Hepatic stellate cell (primary cell): Measurements from ENCODE around the gene TTC13.

Source experiments
- DNase-seq: peaks from one replicate; pipeline ENCODE4 v3.0.0; 2011; ENCODE audit warnings: low spot score

TTC13 gene

DNA sequence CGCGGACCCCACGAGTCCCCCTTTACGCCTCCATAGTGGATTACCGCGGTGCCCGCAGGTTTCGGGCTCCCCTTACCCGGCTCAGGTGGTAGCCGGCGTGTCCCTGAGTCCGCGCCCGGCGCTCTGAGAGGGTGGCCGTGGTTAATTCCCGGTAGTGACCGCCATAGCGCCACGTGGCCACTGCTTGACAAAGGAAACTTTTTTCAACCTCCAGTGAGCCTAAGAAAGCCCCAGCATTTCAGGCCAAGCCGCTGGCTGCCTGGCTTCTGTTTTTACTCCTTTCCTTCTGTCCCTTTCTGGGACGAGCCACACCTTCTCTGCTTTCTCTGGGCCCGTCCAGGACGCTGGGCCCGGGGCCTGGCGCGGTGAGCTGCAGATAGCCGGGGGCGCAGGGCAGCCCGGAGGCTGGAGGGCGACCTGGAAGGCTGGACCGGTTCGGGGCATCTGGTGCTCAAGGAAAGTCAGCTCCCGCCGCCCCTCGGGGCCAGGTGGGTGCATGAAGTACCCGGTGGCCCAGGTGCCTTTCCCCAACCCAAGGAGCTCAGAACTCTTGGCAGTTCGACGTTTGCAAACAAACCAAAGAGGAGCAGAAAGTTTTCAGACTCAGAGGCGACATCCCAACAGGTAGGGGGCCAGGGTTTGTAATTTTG is 109.8 kb downstream of the TTC13 start:
- DNase-seq, result no peak

DNA sequence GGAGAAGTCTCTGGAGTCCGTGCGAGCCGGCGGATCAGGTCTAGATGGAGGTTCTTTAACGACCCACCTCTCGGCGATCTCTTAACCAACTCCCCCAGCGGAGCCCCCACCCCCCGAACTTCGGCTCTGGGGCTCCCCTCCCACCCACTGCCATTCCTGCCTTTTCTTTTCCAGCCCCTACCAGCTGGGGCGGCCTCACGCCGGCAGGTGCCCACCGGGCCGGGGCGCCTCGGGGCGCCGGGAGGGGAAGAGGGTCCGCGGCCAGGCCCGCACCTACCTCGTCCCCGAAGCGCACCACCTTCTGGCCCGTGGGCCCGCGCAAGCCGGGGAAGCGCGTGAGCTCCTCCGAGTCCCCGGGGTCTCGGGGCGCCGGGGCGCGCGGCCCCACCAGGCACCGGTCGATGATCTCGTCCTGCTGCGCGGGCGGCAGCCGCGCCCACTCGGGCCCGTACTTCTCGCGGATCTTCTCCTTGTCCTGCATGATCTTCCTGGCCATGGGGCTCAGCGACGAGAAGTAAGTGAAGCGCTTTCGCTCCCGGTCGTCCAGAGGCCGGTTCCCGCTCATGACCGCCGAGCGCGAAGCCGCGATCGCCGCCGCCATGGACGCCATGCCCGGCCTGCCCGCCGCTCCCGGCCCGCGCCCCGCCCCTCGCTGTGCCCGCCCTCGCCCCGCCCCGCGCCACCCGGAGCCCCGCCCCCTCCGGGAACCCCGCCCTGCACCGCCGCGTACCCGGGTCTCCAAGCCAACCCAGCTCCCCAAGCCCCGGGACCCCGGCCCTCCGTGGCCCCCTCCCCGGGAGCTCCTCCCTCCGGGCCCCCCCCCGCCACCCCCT is 110.5 kb downstream of the TTC13 start, which contains the start of gene C1orf198:
Gene C1orf198, minus strand, starts transcription at position 619 of the 833 bp plus-strand sequence. Its CDS starts 9 bp downstream, at position 610.
- DNase-seq, result peak; percentile 75

DNA sequence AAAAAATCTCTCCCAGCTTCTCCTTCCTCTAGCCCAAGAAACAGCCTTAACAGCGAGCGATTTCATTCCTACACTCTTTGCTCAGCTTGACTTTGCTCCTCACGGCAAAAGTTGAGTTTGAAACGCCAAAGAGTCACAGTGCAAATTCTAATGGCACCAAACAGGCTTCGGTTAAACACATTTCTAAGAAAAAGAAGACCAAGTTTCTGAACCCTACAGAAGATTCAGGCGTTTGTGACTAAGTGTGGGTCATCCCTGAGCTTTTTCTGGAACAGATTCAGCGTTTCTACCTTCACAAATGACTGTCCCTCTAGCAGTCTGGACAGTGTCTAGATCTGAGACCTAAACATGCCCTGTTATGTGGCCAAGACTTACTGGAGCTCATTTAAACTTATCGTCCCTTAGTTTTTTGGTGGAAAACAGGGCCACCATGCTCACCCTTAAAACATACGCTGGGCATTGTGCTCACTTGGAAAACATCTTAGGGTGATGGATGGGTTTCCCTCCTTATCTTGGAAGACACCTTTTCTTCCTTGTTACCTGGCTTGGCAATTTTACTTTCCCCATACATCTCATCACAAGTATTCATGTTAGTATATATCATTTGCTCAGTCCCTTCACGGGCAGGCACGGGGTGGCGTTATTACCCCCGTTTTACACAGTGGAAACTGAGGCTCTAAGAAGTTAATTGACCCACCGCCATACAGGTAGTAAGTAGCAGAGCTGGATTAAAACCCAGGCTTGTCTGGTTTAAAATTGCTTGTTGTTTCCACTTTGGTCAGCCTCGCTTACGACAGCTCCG is 111.4 kb downstream of the TTC13 start:
- no peak for DNase-seq

DNA sequence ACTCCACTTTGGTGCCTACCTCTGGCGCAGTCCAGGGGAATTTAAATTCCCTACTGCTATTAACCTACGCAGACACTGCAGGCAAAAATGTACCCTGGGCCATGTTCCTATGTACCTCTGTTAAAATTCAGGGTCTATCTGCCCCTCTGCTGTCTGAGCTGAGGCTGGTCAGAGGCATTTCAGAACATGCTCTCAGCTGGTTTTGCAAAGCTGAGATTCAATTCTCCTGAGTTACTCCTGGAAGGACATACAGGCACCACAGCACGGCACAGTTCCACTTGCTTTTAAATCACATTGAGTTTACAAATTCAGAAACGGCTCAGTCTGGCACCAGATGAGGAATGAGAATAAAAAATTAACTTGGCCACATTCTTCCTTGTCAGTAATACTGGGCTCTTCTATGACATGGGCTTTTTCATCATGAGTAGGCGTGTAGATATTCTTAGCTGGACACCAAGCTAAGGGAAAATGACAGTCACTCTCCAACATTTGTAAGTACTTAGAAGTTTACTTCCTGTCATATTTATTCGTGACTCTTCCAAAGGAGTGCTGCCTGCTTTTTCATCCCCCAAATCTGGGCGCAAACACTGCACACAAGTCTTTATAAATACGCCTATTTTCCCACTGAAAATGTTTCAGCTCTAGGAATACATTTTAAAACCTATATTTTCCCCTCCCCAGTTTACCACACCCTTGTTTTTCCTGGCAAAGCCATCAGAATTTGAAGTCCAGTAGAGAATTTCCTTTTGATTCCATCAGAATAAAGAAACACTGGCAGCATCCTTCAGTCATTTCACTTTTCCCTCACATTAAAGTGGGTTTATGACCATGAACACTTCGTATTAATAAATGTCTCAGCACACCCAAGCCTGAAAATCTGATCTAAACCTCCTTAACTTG is 112.2 kb downstream of the TTC13 start:
- DNase-seq, result no peak

DNA sequence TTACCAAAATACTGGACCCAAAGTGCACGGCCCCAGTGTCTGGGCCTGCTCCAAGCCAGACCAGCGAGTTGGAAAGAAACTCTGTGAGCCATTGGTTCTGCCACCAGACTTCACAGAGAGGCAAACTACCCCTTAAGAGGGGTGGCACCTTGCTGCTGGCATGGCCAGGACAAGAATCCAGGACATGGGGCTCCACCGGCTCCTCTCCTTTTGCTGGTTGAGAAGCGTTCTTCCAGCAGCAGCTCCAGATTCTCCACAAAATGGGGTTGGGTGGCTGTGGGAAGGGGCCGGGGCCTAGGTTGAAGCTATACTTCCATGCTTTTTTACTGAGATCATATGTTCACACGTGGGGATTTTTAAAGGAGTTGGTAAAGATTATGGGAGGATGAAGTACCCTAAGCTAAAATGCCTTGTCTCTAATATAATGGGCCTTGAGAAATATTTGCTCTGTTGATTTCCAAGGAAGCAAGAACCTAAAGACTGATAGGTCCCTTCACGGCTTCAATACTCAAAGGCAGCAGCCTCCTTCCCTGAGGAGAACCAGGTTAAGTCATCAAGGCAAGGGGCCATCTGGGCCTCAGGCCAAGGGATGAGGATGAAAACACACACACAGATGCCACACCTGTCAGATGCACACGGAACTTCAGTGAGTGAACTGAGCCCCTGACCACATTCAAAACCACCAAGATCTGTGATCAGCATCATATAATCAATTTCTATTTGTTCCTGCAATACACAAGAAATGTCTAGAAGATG is 113.4 kb downstream of the TTC13 start:
- DNase-seq, result no peak

DNA sequence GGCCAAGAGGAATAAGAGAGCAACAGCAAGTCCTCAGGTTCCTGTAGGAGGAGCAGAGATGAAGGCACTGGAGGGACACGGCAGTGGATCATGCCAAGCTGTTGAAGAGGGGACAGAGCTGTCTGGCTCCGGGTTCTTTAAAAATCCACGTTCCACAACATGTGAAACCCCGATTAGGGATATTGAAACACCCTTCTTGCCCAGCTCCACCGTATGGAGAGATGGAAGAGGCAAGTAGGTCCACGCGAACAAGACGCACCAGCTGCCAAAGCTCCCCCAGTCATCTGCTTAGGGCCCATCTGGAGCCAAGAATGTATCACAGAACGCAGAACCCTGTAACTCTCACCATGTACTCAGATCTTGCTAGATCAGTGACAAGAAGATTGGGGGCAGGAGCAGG is 114.2 kb downstream of the TTC13 start:
- no peak for DNase-seq

DNA sequence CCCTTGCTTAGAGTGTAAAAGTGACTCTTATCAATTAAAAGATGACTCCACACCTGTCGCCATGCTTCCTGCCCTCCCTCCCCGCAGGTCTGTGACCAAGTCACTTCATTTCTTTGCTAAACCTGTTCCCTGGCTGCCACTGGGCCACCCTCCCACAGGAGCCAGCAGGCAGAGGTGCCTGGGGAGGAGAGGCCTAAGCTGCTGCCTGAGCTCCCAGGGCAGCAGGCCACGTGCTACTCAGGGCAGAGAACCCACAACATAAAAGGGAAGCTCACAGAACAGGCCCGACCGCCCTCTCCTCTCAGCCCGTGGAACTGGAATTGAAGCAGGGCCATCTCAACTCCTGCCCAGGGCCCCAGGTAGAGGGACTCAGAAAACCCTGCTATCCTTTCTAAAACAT is 115.2 kb downstream of the TTC13 start:
- DNase-seq, result no peak

DNA sequence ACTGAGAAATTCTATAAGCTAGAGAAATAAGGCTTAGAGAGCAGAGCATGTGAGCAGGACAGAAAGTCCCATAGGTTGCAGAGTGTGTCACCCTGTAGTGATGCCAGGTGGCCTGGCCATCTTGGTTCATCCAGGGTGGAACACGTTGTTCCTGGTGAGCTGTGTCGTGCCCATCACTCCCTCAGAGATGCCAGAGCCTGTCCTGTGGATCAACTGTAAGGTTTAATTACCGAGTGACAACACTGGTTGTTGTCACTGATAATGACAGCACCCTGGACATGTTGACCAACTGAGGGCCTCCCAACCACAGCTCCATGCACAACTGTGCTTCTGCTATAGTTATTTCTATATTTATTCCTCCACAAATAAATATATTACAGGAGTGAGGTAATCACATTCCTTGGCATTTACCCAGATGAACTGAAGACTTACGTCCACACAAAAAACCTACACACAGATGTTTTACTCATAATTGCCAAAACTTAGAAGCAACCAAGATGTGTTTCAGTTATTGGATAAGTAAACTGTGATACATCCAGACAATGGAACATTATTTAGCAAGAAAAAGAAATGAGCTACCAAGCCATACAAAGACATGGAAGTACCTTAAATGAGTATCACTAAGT is 116.6 kb downstream of the TTC13 start:
- no peak for DNase-seq

DNA sequence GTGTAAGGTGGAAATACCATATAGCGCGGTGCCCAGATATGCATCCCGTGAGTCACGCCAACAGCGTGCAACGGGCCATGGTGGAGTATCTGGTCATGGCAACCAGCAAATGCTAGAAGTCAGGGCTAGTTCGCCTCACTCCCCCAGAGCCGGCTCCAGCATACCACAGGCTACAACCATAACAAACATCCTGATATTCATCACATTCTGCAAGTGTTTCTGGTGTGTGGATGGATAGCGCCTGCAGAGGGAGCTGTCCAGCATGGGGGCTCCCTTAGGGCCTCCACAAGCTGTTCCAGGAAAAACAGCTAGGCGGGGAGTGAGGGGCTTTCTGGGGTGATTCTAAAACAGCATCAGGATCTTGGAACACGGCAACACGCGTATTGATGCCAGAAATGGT is 117.2 kb downstream of the TTC13 start:
- DNase-seq, result no peak

DNA sequence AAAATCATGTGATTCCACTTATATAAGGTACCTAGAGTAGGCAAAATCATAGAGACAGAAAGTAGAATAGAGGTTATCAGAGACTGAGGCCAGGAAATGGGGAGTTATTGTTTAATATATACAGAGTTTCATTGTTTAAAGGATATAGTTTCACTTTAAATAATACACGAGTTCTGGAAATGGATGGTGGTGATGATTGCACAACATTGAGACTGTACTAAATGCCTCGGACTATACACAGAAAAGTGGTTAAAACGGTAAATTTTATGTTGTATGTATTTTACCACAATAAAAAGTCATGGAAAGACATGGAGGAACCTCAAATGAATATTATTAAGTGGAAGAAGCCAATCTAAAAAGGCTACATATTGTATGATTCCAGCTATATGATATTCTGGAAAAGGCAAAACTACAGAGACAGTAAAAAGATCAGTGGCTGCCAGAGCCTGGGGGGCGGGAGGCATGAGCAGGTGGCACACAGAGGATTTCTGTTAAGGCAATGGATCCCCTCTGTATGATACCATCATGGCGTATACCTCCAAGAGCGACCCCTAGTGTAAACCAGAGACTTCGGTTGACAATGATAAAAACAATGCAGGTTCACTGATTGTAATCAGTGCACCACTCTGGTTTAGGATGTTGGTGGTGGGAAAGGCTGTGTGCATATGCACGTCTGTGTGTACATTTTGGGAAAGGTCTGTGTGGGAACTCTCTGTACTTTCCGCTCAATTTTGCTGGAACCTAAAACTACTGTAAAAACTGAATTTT is 117.9 kb downstream of the TTC13 start:
- no peak for DNase-seq

DNA sequence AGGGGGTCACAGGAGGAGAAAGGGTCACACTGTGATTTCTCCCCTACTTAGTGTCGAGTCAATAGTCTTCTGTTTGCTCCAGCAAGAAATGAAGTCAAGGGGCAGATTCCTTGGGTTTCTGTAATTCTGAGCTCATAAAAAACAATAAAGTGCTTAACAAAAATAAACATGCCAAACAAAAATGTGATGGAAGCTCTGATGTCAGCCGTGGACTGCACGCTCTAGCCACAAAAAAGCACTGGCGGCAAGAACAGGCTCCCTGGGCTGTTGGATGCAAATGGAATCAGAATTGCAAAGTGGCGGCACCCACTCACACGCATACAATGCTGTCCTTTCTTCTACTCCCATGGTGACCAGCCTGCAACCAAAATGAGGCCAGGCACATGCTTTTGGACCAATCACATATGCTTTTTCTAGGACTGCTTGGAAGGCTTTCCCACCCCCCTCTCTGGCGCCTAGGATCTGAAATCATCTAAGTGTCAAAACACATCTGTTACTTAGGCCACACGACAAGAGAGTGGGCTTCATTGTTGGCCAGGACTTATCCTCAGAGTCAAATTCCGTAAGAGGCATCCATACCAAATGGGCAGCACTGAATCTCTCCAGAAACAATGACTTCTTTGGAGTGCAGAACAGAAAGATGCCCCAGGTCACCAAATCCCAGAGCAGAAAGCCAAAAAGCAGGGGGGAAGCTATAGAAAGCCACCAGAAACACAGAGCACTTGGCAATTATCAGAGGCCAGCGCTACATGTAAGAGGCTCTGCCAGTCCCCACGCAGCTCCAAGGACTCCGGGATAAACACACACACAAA is 119.5 kb downstream of the TTC13 start:
- DNase-seq, result no peak

DNA sequence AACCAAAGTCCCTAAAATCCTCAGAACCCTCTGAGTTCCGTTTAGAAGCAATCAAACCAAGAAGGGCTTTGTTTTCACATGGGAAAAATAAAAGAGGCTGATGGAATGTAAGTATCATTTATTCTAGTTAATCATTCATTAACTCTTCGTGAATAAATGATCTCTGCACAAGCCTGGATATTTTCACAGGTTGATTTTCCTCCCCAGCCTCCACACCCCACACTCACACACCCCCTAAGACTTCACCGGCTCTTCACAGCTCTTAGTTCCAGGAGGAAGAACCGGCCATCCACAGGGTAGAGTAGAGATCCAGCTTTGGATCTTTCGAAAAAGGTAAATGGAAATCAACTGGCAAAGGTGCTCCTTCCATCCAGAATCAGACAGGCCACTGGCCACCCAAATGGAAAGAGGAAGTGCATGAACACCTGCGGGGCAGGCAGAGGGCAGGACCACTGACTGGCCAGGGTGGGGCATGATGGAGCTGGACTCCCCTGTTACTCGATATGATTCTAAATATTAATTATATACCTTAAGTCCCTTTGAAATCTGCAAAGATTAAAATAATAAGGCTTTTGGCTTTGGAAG is 120.3 kb downstream of the TTC13 start:
- DNase-seq, result no peak

DNA sequence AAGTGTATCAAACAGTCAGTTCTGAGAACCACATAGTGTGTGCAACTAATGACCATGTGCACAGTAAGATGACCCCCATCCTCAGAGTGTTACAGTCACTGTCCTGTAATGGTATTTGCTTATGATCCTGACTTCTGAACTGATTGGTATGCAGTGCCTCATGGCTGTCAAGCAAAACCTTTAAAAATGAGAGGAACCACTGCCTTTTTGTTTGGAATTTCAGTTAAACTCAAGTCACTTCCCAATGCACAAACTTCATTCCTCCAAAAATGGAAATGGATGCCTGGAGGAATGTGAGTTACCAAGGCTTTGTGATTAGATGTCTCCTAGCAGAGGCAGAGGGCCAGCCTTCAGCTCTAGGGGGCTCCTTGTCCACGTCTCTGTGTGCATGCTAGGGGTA is 120.8 kb downstream of the TTC13 start:
- no peak for DNase-seq

DNA sequence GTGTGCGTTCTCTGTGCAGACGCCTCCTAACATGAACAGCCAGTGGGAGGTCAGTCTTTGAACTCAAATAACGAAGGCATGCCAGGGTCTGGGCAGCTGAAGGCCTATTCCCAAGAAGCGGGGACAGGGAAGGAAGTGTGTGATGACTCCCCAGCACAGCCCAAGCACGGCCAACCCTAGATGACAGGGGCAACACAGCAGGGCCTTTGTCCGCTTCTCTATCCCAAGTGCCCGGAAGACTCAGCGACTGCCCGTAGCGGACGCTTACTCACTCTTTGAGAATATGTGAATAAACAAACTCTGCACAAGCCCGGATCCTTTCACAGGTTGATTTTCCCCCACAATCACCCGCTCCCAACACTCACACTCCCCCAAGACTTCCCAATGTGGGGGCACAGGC is 121.6 kb downstream of the TTC13 start:
- DNase-seq, result no peak
